Measurements from ENCODE around the gene CNTROB.
A peak's percentile ranks its signal among the peaks of the same experiment; 100 is the strongest.

DNA sequence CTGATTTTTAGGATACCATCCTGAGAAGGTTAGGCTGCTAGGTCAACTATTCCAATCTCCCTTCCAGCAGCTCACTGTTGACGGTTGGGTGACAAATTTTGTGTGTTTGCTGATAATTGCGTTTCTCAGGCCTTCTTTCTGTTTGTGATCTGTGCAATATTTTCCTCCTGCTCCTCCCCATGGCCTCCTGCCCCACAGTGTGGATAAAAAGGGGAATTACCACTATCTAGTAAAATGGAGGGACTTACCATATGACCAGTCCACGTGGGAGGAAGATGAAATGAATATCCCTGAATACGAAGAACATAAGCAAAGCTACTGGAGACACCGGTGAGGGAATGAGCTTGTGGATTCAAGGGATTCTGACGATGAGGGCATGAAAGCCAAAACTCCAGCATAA is 34.2 kb upstream of the CNTROB start:
- TF ChIP-seq, protein P1, sequence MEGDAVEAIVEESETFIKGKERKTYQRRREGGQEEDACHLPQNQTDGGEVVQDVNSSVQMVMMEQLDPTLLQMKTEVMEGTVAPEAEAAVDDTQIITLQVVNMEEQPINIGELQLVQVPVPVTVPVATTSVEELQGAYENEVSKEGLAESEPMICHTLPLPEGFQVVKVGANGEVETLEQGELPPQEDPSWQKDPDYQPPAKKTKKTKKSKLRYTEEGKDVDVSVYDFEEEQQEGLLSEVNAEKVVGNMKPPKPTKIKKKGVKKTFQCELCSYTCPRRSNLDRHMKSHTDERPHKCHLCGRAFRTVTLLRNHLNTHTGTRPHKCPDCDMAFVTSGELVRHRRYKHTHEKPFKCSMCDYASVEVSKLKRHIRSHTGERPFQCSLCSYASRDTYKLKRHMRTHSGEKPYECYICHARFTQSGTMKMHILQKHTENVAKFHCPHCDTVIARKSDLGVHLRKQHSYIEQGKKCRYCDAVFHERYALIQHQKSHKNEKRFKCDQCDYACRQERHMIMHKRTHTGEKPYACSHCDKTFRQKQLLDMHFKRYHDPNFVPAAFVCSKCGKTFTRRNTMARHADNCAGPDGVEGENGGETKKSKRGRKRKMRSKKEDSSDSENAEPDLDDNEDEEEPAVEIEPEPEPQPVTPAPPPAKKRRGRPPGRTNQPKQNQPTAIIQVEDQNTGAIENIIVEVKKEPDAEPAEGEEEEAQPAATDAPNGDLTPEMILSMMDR (IDR thresholded peaks at IDR 0.05; ENCODE audit: low read depth, low read length, poor library complexity, severe bottlenecking): peak; percentile 50
- TF ChIP-seq EZH2phosphoT487 (IDR thresholded peaks at IDR 0.05; ENCODE audit: borderline replicate concordance, low read length): no peak

Data from DOHH2 (cell line).